Right atrium auricular region (tissue), 2 donors: ENCODE measurements around the gene DYNLL1. TPM values are rescaled to one million over a fixed set of nuclear protein-coding genes. Genes with fewer than 3 reads are reported as not detected.

ENCODE experiments used
- DNase-seq: peaks from one replicate; pipeline ENCODE4 v3.0.0-alpha.2; 2019; ENCODE audit warnings: low spot score
- H3K27ac ChIP-seq, 2 donors: fragments of 200-600 bp; sonication (generic); 1 replicate in 1 of 2; 2 replicates in 1 of 2; pipeline ENCODE4 v1.5.1; 2016 to 2019
- H3K27me3 ChIP-seq, 2 donors: fragments of 200-600 bp; sonication (generic); one replicate each; pipeline versions ENCODE4 v1.5.1 to v1.6.0; 2017 to 2019
- H3K36me3 ChIP-seq: fragments of 200-600 bp; sonication (generic); one replicate; pipeline ENCODE4 v1.5.1; 2016
- H3K4me1 ChIP-seq, 2 donors: fragments of 200-600 bp; sonication (generic); one replicate each; pipeline versions ENCODE4 v1.5.1 to v1.6.0; 2017 to 2019
- H3K4me3 ChIP-seq, 2 donors: fragments of 200-600 bp; sonication (generic); 1 replicate in 1 of 2; 2 replicates in 1 of 2; pipeline ENCODE4 v1.5.1; 2017 to 2019; ENCODE audit warnings: mild to moderate bottlenecking in 1 of 2, moderate library complexity in 1 of 2
- H3K9me3 ChIP-seq, 2 donors: fragments of 200-600 bp; sonication (generic); one replicate each; pipeline ENCODE4 v1.5.1; 2019
- CTCF ChIP-seq, 2 donors: fragments of 200-600 bp; sonication (generic); IDR thresholded peaks; one replicate each; pipeline ENCODE4 v1.5.1; 2019; ENCODE audit warnings: antibody characterized with exemption in 2 of 2
- total RNA-seq, 2 donors: library from RNA; depleted of rRNA; stranded (reverse); fragments of >200 nt; gene quantifications; one replicate each; pipeline ENCODE4 v1.1.0, GENCODE V29; 2016

The DYNLL1 gene
- total RNA-seq, 2 donors from 2014 or later: 168 to 178 TPM

- no peak for TF ChIP-seq CTCF (IDR thresholded peaks at IDR 0.05)
- Histone ChIP-seq H3K4me3 (no peak overlapping the region), H3K36me3 (peaks cover 44% of the 10 kb centered on the region), H3K27ac (no peak overlapping the region), H3K27me3 (no peaks in the 10 kb centered on the region), H3K4me1 (no peaks in the 10 kb centered on the region), H3K9me3 (no peaks in the 10 kb centered on the region)
- no peak for DNase-seq
Observed at GRCh38 chr12:120455302-120455701, 40.6 kb upstream of the DYNLL1 start.

- Histone ChIP-seq H3K27ac (no peak overlapping the region), H3K4me1 (no peaks in the 10 kb centered on the region), H3K4me3 (no peak overlapping the region), H3K36me3 (peaks cover 61% of the 10 kb centered on the region), H3K27me3 (no peaks in the 10 kb centered on the region), H3K9me3 (no peaks in the 10 kb centered on the region)
- TF ChIP-seq CTCF (IDR thresholded peaks at IDR 0.05): no peak
- DNase-seq: no peak
Observed at GRCh38 chr12:120457133-120457532, 38.8 kb upstream of the DYNLL1 start.

- DNase-seq: no peak
- no peak overlapping the region for H3K4me3 ChIP-seq
- H3K27ac ChIP-seq: no peak overlapping the region
- no peaks in the 10 kb centered on the region for H3K4me1 ChIP-seq
- H3K27me3 ChIP-seq: no peaks in the 10 kb centered on the region
- TF ChIP-seq CTCF (IDR thresholded peaks at IDR 0.05): no peak
- peaks cover 91% of the 10 kb centered on the region for H3K36me3 ChIP-seq
- no peaks in the 10 kb centered on the region for H3K9me3 ChIP-seq
Observed at GRCh38 chr12:120460157-120460556, 35.8 kb upstream of the DYNLL1 start.

GRCh38 chr12:120462099-120462640, 33.7 kb upstream of the DYNLL1 start:
- Histone ChIP-seq H3K27ac (no peak overlapping the region), H3K27me3 (no peaks in the 10 kb centered on the region), H3K9me3 (no peaks in the 10 kb centered on the region), H3K36me3 (peaks cover 87% of the 10 kb centered on the region), H3K4me1 (peaks cover 0 to 12% of the 10 kb centered on the region in 2 donors), H3K4me3 (no peak overlapping the region)
- TF ChIP-seq CTCF (IDR thresholded peaks at IDR 0.05): no peak
- no peak for DNase-seq

DNA sequence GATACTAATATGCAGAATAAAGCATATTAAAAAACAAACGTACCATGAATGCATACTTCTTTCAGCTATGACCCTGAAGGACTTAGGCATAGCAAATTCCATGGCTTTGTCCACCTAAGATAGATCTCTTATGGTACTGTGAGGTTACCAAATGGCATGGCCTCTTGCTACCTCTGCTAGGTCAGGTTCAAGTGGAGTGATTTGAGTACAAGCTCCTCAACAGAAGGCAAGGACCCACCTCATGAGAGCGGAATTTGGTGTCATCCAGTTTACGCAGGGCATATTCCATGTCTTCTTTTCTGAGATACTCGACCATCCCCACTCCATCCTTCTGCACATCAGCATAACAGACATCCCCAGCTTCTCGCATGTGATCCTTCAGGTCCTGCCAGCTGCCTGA, 32.2 kb upstream of the DYNLL1 start:
- Histone ChIP-seq H3K4me1 (peaks cover 0 to 25% of the 10 kb centered on the region in 2 donors), H3K36me3 (peaks cover 76% of the 10 kb centered on the region), H3K9me3 (no peaks in the 10 kb centered on the region), H3K27me3 (no peaks in the 10 kb centered on the region), H3K27ac (no peak overlapping the region), H3K4me3 (no peak overlapping the region)
- no peak for DNase-seq
- no peak for TF ChIP-seq CTCF (IDR thresholded peaks at IDR 0.05)

DNA sequence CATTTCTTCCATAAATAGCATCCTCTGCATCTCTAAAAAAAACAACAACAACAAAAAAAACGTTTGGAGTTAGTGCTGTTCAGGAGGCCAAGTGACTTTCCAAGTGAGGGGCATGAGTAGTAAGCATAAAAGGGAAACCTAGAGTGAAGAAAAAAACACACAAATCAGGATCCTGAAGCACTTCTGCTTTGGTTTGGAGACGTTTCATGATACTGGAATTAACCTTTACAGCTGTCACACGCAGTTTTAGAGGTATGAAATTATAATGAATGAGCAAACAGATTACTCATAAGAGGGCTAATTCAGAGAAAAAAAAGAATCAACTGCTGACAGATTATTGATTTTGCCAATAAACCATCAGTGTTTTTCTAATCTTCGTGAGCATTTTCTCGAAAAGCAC, 30.2 kb upstream of the DYNLL1 start:
- no peak for DNase-seq
- no peak for TF ChIP-seq CTCF (IDR thresholded peaks at IDR 0.05)
- Histone ChIP-seq H3K4me3 (no peak overlapping the region), H3K36me3 (peaks cover 57% of the 10 kb centered on the region), H3K27me3 (no peaks in the 10 kb centered on the region), H3K27ac (no peak overlapping the region), H3K9me3 (no peaks in the 10 kb centered on the region), H3K4me1 (peaks cover 0 to 34% of the 10 kb centered on the region in 2 donors)
